ENCODE data around the gene KLHL40.

KLHL40 gene

GRCh38 chr3:42655980-42656679 lies 29.2 kb upstream of the KLHL40 start:
- TF ChIP-seq TCF12 (IDR thresholded peaks at IDR 0.05; ENCODE audit: low read depth) (no peak), RAD21 (IDR thresholded peaks at IDR 0.05; ENCODE audit: low read depth) (no peak), CREB1 (IDR thresholded peaks at IDR 0.05; ENCODE audit: low read depth) (no peak)

DNA sequence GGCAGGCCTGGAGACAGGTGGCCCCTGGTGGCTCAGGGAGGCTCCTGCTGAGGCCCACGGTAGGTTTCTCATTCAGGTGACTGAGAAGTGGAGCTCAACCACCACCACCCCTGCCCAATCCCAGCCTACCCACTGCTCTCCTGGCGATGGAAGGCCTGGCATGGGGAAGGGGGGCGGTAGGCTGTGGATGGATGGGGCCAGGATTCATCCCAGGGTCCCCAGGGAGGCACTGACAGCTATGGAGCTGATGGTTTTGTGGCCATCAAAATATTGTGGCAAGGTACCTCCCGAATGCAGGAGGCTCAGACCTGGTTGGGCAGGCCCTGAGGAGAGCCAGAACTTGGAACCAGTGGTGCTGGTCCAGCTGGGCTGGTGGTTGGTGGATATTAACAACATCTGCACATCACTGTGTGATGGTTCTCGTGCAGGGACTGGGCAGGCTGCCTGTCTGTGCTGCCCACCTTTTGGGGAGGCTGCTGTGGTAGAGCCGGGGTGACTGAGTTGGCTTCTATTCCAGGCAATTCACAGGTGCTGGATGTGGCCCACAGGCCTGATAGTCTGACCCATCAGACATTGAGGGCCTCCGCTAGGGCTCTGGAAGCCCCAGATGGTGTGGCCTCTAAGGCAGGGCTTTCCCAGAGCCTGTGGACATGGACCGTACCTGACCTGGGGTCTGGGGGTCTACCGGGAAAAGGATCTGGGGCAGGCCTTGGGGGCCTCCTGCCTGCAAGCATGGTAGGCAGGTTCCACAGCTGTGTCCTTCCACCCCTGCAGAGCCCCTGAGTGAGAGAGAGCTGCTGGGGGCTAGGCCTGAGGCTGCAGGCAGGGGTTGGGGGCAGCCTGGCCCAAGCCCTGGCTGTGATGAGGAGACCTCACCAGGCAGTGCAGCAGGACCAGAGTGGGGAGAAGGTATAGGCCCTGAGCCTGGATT lies 28.4 kb upstream of the KLHL40 start:
- TF ChIP-seq ZBTB7A (IDR thresholded peaks at IDR 0.05; ENCODE audit: low read depth) = no peak
- no peak for TF ChIP-seq CREB1 (IDR thresholded peaks at IDR 0.05; ENCODE audit: low read depth)
- no peak for TF ChIP-seq FOXM1 (IDR thresholded peaks at IDR 0.05; ENCODE audit: borderline replicate concordance, low read depth)
- TF ChIP-seq TAF1 (IDR thresholded peaks at IDR 0.05; ENCODE audit: low read depth) = no peak
- no peak for TF ChIP-seq REST (IDR thresholded peaks at IDR 0.05; ENCODE audit: low read depth)
- TF ChIP-seq YY1 (IDR thresholded peaks at IDR 0.05; ENCODE audit: low read depth) = no peak
- no peak for TF ChIP-seq RAD21 (IDR thresholded peaks at IDR 0.05; ENCODE audit: low read depth)
- TF ChIP-seq NFIC (IDR thresholded peaks at IDR 0.05) = no peak

GRCh38 chr3:42657675-42658074 lies 27.7 kb upstream of the KLHL40 start:
- TF ChIP-seq NFIC (IDR thresholded peaks at IDR 0.05) (no peak), RAD21 (IDR thresholded peaks at IDR 0.05; ENCODE audit: low read depth) (no peak), YY1 (IDR thresholded peaks at IDR 0.05; ENCODE audit: low read depth) (no peak), USF1 (IDR thresholded peaks at IDR 0.05) (no peak), FOXM1 (IDR thresholded peaks at IDR 0.05; ENCODE audit: borderline replicate concordance, low read depth) (no peak), EP300 (IDR thresholded peaks at IDR 0.05; ENCODE audit: borderline replicate concordance) (no peak), CEBPB (IDR thresholded peaks at IDR 0.05) (no peak), EGR1 (IDR thresholded peaks at IDR 0.05) (no peak), TEAD4 (IDR thresholded peaks at IDR 0.05) (no peak), TAF1 (IDR thresholded peaks at IDR 0.05; ENCODE audit: low read depth) (no peak), ZBTB7A (IDR thresholded peaks at IDR 0.05; ENCODE audit: low read depth) (no peak)
- TF ChIP-seq, protein P1, sequence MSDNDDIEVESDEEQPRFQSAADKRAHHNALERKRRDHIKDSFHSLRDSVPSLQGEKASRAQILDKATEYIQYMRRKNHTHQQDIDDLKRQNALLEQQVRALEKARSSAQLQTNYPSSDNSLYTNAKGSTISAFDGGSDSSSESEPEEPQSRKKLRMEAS (IDR thresholded peaks at IDR 0.05) = no peak

DNA sequence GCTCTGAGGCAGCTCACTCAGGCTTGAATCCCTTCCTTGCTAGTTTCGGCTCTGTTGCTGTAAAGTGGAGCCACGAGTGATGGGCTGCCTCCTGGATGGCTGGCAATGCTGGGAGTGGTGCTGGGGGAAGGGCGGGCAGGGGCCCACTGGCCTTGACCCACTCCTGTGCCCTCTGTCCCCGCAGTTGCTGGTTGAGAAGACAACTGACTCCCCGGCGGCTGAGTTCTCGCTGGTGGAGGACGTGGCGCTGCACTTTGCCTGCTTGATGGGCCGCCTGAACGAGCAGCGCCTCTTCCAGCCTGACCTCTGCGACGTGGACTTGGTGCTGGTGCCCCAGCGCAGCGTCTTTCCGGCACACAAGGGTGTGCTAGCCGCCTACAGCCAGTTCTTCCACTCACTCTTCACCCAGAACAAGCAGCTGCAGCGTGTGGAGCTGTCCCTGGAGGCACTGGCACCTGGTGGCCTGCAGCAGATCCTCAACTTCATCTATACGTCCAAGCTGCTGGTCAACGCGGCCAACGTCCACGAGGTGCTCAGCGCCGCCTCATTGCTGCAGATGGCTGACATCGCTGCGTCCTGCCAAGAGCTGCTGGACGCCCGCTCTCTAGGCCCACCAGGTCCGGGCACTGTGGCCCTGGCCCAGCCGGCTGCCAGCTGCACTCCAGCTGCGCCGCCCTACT lies 27.1 kb upstream of the KLHL40 start:
- TF ChIP-seq TAF1 (IDR thresholded peaks at IDR 0.05; ENCODE audit: low read depth) = no peak
- no peak for TF ChIP-seq USF1 (IDR thresholded peaks at IDR 0.05)
- no peak for TF ChIP-seq NFIC (IDR thresholded peaks at IDR 0.05)
- no peak for TF ChIP-seq FOXM1 (IDR thresholded peaks at IDR 0.05; ENCODE audit: borderline replicate concordance, low read depth)
- no peak for TF ChIP-seq EP300 (IDR thresholded peaks at IDR 0.05; ENCODE audit: borderline replicate concordance)
- TF ChIP-seq YY1 (IDR thresholded peaks at IDR 0.05; ENCODE audit: low read depth) = no peak
- TF ChIP-seq CREB1 (IDR thresholded peaks at IDR 0.05; ENCODE audit: low read depth) = no peak
- no peak for TF ChIP-seq TCF12 (IDR thresholded peaks at IDR 0.05; ENCODE audit: low read depth)
- TF ChIP-seq EGR1 (IDR thresholded peaks at IDR 0.05) = no peak
- TF ChIP-seq RAD21 (IDR thresholded peaks at IDR 0.05; ENCODE audit: low read depth) = no peak
- no peak for TF ChIP-seq TEAD4 (IDR thresholded peaks at IDR 0.05)

- TF ChIP-seq FOXM1 (IDR thresholded peaks at IDR 0.05; ENCODE audit: borderline replicate concordance, low read depth) (no peak), EGR1 (IDR thresholded peaks at IDR 0.05) (no peak)
Measured at GRCh38 chr3:42658771-42659390, 26.5 kb upstream of the KLHL40 start.

DNA sequence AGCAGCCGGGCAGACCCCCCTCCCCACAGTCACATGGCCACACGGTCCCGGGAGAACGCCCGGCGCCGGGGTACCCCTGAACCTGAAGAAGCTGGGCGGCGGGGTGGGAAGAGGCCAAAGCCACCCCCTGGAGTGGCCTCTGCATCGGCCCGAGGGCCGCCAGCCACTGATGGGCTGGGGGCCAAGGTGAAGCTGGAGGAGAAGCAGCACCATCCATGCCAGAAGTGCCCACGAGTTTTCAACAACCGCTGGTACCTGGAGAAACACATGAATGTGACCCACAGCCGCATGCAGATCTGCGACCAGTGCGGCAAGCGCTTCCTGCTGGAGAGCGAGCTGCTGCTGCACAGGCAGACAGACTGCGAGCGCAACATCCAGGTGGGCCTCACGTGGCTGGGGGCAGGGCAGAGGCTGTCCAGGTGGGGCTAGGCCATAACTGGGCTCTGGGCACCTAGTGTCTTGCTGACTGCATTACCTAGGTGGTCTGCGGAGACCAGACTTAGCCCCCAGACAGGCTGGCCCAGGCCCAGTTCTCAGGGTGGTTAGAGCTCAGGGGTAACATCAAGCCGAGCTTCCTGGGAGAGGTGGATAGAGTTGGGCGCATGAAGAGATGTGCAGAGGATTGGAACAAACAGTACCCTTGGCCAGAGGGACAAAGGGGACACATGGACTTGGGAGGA lies 25.7 kb upstream of the KLHL40 start:
- TF ChIP-seq REST (IDR thresholded peaks at IDR 0.05; ENCODE audit: low read depth) (no peak), USF1 (IDR thresholded peaks at IDR 0.05) (no peak), TAF1 (IDR thresholded peaks at IDR 0.05; ENCODE audit: low read depth) (no peak), TEAD4 (IDR thresholded peaks at IDR 0.05) (no peak), CREB1 (IDR thresholded peaks at IDR 0.05; ENCODE audit: low read depth) (no peak), CEBPB (IDR thresholded peaks at IDR 0.05) (no peak), ZBTB7A (IDR thresholded peaks at IDR 0.05; ENCODE audit: low read depth) (no peak), RAD21 (IDR thresholded peaks at IDR 0.05; ENCODE audit: low read depth) (no peak), NFIC (IDR thresholded peaks at IDR 0.05) (no peak), FOXM1 (IDR thresholded peaks at IDR 0.05; ENCODE audit: borderline replicate concordance, low read depth) (no peak), EGR1 (IDR thresholded peaks at IDR 0.05) (no peak), TCF12 (IDR thresholded peaks at IDR 0.05; ENCODE audit: low read depth) (no peak), EP300 (IDR thresholded peaks at IDR 0.05; ENCODE audit: borderline replicate concordance) (no peak), YY1 (IDR thresholded peaks at IDR 0.05; ENCODE audit: low read depth) (no peak)
- TF ChIP-seq, protein P1 (IDR thresholded peaks at IDR 0.05) = no peak

Data from Ishikawa (cell line).